HCT116 (cell line): ENCODE data around the gene RGS6. TPM values are rescaled to one million over a fixed set of nuclear protein-coding genes. Genes with fewer than 3 reads are reported as not detected.

ENCODE experiments used
- ATAC-seq: fragments of 200-7000 bp; cut with Tn5 transposase; 2 replicates; pipeline ENCODE4 v1.9.1; 2020; ENCODE audit warnings: mild to moderate bottlenecking, moderate library complexity
- BruUV-seq: library from RNA; stranded (reverse); fragments of 400-500 nt; replicated peaks from 2 replicates; lab custom pipeline; 2021; lab: Mats Ljungman, UMichigan
- CTCF ChIA-PET: fragments of 300-600 bp; sonication (Branson Sonifier 250); formaldehyde crosslinking; loops from one replicate; lab custom pipeline; 2021; ENCODE audit warnings: antibody characterized with exemption; lab: Charles Lee
- POLR2A ChIA-PET: fragments of 300-600, 350-600 bp; sonication (Branson Sonifier 250); formaldehyde crosslinking; loops from one replicate; lab custom pipeline; 2021; ENCODE audit warnings: antibody characterized with exemption; lab: Charles Lee
- RAD21 ChIA-PET, 2 experiments: fragments of 300-600 bp; sonication (Branson Sonifier 250); formaldehyde crosslinking; loops; one replicate each; lab custom pipeline; 2023; ENCODE audit warnings: low total read pairs in 2 of 2; ENCODE audit not compliant: uncharacterized antibody in 2 of 2, unreplicated experiment in 2 of 2, low non-redundant PET in 1 of 2; lab: Charles Lee
- DNase-seq: peaks from one replicate; pipeline ENCODE4 v3.0.0-alpha.2; 2010; ENCODE audit warnings: low read depth, low spot score
- H2AFZ ChIP-seq: fragments of 200-600 bp; shearing (Covaris generic), sonication (generic); 2 replicates; pipeline ENCODE4 v1.6.1; 2017; ENCODE audit warnings: low read depth, mixed run types, mixed read lengths, antibody characterized with exemption, low read length; ENCODE audit not compliant: poor library complexity, severe bottlenecking
- H3K27ac ChIP-seq: 2 replicates; pipeline ENCODE4 v1.5.1; 2012; ENCODE audit warnings: low read depth, low read length
- H3K27me3 ChIP-seq: fragments of 200-600 bp; sonication (generic); 2 replicates; pipeline ENCODE4 v1.6.1; 2016; ENCODE audit warnings: mixed run types, low read length, mixed read lengths; ENCODE audit not compliant: insufficient read depth
- H3K36me3 ChIP-seq, 2 experiments: fragments of 200-500 bp in 1 of 2; fragments of 200-600 bp in 1 of 2; sonication (Bioruptor generic) in 1 of 2; sonication (generic) in 1 of 2; 2 replicates each; pipeline versions ENCODE4 v1.5.1 to v1.6.1; 2014 to 2016; ENCODE audit warnings: low read length in 2 of 2, inconsistent platforms in 1 of 2, mixed read lengths in 1 of 2, mixed run types in 1 of 2; ENCODE audit not compliant: insufficient read depth in 2 of 2, control insufficient read depth in 1 of 2
- H3K4me1 ChIP-seq, 2 experiments: fragments of 200-600 bp in 1 of 2; sonication (generic) in 1 of 2; 2 replicates each; pipeline versions ENCODE4 v1.5.1 to v1.6.1; 2012 to 2017; ENCODE audit warnings: low read length in 2 of 2, inconsistent platforms in 1 of 2, mild to moderate bottlenecking in 1 of 2, mixed read lengths in 1 of 2, mixed run types in 1 of 2, moderate library complexity in 1 of 2; ENCODE audit not compliant: insufficient read depth in 2 of 2, control insufficient read depth in 1 of 2
- H3K4me2 ChIP-seq: fragments of 200-600 bp; sonication (generic); 2 replicates; pipeline ENCODE4 v1.6.1; 2017; ENCODE audit warnings: mixed run types, low read length, mixed read lengths
- H3K4me3 ChIP-seq, 2 experiments: fragments of 200-600 bp in 1 of 2; sonication (generic) in 1 of 2; replicated peaks in 1 of 2; 2 replicates each; pipeline ENCODE4 v1.5.1; 2011 to 2016; ENCODE audit warnings: low read length in 2 of 2, control low read depth in 1 of 2, low read depth in 1 of 2, mild to moderate bottlenecking in 1 of 2, mixed read lengths in 1 of 2, mixed run types in 1 of 2
- H3K79me2 ChIP-seq: fragments of 200-600 bp; sonication (generic); 2 replicates; pipeline ENCODE4 v1.6.1; 2017; ENCODE audit warnings: mild to moderate bottlenecking, mixed run types, low read length, moderate library complexity, mixed read lengths; ENCODE audit not compliant: insufficient read depth
- H3K9ac ChIP-seq: fragments of 200-600 bp; sonication (generic); 2 replicates; pipeline ENCODE4 v1.6.1; 2016; ENCODE audit warnings: low read length, mixed read lengths
- H3K9me2 ChIP-seq: fragments of 200-600 bp; sonication (generic), shearing (Covaris generic); 2 replicates; pipeline ENCODE4 v1.6.1; 2017; ENCODE audit warnings: mixed run types, mild to moderate bottlenecking, moderate library complexity; ENCODE audit not compliant: insufficient read depth
- H3K9me3 ChIP-seq, 2 experiments: fragments of 200-500 bp in 1 of 2; fragments of 200-600 bp in 1 of 2; sonication (Bioruptor generic) in 1 of 2; sonication (generic) in 1 of 2; 2 replicates each; pipeline ENCODE4 v1.6.1; 2014 to 2017; ENCODE audit warnings: low read length in 2 of 2, mixed read lengths in 2 of 2, inconsistent platforms in 1 of 2, low read depth in 1 of 2, mild to moderate bottlenecking in 1 of 2, mixed run types in 1 of 2, moderate library complexity in 1 of 2; ENCODE audit not compliant: control insufficient read depth in 1 of 2, insufficient read depth in 1 of 2
- H4K20me1 ChIP-seq: fragments of 200-600 bp; sonication (generic), shearing (Covaris generic); 2 replicates; pipeline ENCODE4 v1.6.1; 2017; ENCODE audit warnings: mixed run types, mild to moderate bottlenecking, moderate library complexity; ENCODE audit not compliant: insufficient read depth
- CBX3 ChIP-seq: IDR thresholded peaks from 2 replicates; pipeline ENCODE4 v1.6.1; 2012; ENCODE audit warnings: low read depth
- EGR1 ChIP-seq: IDR thresholded peaks from 2 replicates; pipeline ENCODE4 v1.6.1; 2012; ENCODE audit warnings: low read depth
- ELF1 ChIP-seq: IDR thresholded peaks from 2 replicates; pipeline ENCODE4 v1.6.1; 2012; ENCODE audit warnings: low read depth, borderline replicate concordance
- EZH2 ChIP-seq: fragments of 200-600 bp; sonication (generic); IDR thresholded peaks from 2 replicates; pipeline ENCODE4 v1.6.1; 2017; ENCODE audit warnings: antibody characterized with exemption, mixed run types
- FOSL1 ChIP-seq: IDR thresholded peaks from 2 replicates; pipeline ENCODE4 v1.6.1; 2012; ENCODE audit warnings: low read depth
- JUND ChIP-seq: IDR thresholded peaks from 2 replicates; pipeline ENCODE4 v1.6.1; 2012
- POLR2AphosphoS5 ChIP-seq: IDR thresholded peaks from 2 replicates; pipeline ENCODE4 v1.6.1; 2011; ENCODE audit warnings: mild to moderate bottlenecking, low read depth, low read length, moderate library complexity
- RAD21 ChIP-seq: IDR thresholded peaks from 2 replicates; pipeline ENCODE4 v1.6.1; 2012; ENCODE audit warnings: low read depth, mild to moderate bottlenecking
- SIN3A ChIP-seq: IDR thresholded peaks from 2 replicates; pipeline ENCODE4 v1.6.1; 2012; ENCODE audit warnings: low read depth
- SP1 ChIP-seq: IDR thresholded peaks from 2 replicates; pipeline ENCODE4 v1.6.1; 2012; ENCODE audit warnings: low read depth
- SRF ChIP-seq: IDR thresholded peaks from 2 replicates; pipeline ENCODE4 v1.6.1; 2012; ENCODE audit warnings: low read depth
- TCF7L2 ChIP-seq: IDR thresholded peaks from 2 replicates; pipeline ENCODE4 v1.7.0; 2011; ENCODE audit warnings: borderline replicate concordance, inconsistent platforms; ENCODE audit not compliant: insufficient read depth, insufficient read length; ENCODE audit errors: extremely low read depth
- YY1 ChIP-seq: IDR thresholded peaks from 2 replicates; pipeline ENCODE4 v1.6.1; 2011; ENCODE audit warnings: low read length, low read depth, moderate library complexity, mild to moderate bottlenecking; ENCODE audit not compliant: insufficient replicate concordance; ENCODE audit errors: extremely low read depth
- ZFX ChIP-seq: fragments of 450-650 bp; IDR thresholded peaks from 2 replicates; pipeline ENCODE4 v1.6.1; 2017
- intact Hi-C: fragments of 100-400 bp; cut with micrococcal nuclease; formaldehyde crosslinking; loops from 2 replicates; pipeline ENCODE4 v1.10.0; 2022
- total RNA-seq: library from RNA; stranded (reverse); gene quantifications from one replicate; pipeline ENCODE4 v1.2.1, GENCODE V29; 2021; ENCODE audit not compliant: unreplicated experiment
- TF ChIP-seq, protein P1 (sequence below): IDR thresholded peaks from 2 replicates; pipeline ENCODE4 v1.6.1; 2011; ENCODE audit warnings: mild to moderate bottlenecking, low read length, moderate library complexity; ENCODE audit not compliant: insufficient replicate concordance; ENCODE audit errors: extremely low read depth
- TF ChIP-seq, protein P2 (sequence below), 3 experiments: fragments of 200-600 bp in 1 of 3; sonication (generic) in 1 of 3; IDR thresholded peaks in 2 of 3; conservative IDR thresholded peaks in 1 of 3; 2 replicates each; pipeline ENCODE4 v1.5.1; 2012 to 2017; ENCODE audit warnings: low read depth in 2 of 3, low read length in 2 of 3, antibody characterized with exemption in 1 of 3, borderline replicate concordance in 1 of 3, control low read depth in 1 of 3, mild to moderate bottlenecking in 1 of 3, mixed read lengths in 1 of 3, mixed run types in 1 of 3, moderate library complexity in 1 of 3; ENCODE audit not compliant: insufficient read depth in 1 of 3
- TF ChIP-seq, protein P3 (sequence below): IDR thresholded peaks from 2 replicates; pipeline ENCODE4 v1.6.1; 2012
- TF ChIP-seq, protein P4 (sequence below): IDR thresholded peaks from 2 replicates; pipeline ENCODE4 v1.6.1; 2012
- TF ChIP-seq, protein P5 (sequence below): IDR thresholded peaks from 2 replicates; pipeline ENCODE4 v1.6.1; 2012; ENCODE audit warnings: low read depth

Gene RGS6
- total RNA-seq, 1 experiment from 2014 or later, result 4.7 TPM

DNA sequence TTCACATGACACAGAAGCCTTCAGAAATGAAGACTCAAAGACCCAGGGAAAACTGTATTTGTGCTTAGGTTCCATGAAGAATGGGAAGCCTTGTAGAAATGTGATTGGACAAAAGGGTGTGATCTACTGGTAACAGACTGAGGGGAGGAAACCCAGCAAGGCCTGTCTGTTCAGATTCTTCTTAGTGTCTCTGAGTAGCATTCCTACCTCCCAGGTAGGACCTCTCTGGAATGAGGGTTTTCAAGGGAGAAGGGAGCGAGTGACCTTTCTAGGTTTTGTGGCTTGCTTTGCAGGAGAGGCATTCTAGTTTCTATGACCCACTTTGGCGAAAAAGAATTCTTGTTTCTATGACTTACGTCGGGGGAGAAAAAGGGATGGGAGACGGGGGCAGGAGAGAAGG is 560.0 kb downstream of the RGS6 start:
- RAD21 ChIA-PET, result no interaction called here
- no peaks in the 10 kb centered on the region for H3K9me2 ChIP-seq
- H3K9me3 ChIP-seq, result no peaks in the 10 kb centered on the region; a peak in 2 of 4 replicates
- DNase-seq, result no peak
- no peak overlapping the region for H3K4me2 ChIP-seq
- no peak overlapping the region for H3K9ac ChIP-seq
- H2AFZ ChIP-seq, result no peak overlapping the region
- POLR2A ChIA-PET, result no interaction called here
- H3K4me1 ChIP-seq, result no peaks in the 10 kb centered on the region
- TF ChIP-seq CBX3 (no peak), RAD21 (no peak), TCF7L2 (no peak), SRF (no peak), FOSL1 (no peak), EZH2 (no peak), ELF1 (no peak), YY1 (no peak), ZFX (no peak), SP1 (no peak), SIN3A (no peak), JUND (no peak), EGR1 (no peak), POLR2AphosphoS5 (no peak)
- TF ChIP-seq, protein P1, sequence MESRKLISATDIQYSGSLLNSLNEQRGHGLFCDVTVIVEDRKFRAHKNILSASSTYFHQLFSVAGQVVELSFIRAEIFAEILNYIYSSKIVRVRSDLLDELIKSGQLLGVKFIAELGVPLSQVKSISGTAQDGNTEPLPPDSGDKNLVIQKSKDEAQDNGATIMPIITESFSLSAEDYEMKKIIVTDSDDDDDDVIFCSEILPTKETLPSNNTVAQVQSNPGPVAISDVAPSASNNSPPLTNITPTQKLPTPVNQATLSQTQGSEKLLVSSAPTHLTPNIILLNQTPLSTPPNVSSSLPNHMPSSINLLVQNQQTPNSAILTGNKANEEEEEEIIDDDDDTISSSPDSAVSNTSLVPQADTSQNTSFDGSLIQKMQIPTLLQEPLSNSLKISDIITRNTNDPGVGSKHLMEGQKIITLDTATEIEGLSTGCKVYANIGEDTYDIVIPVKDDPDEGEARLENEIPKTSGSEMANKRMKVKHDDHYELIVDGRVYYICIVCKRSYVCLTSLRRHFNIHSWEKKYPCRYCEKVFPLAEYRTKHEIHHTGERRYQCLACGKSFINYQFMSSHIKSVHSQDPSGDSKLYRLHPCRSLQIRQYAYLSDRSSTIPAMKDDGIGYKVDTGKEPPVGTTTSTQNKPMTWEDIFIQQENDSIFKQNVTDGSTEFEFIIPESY, result no peak
- TF ChIP-seq, protein P2, sequence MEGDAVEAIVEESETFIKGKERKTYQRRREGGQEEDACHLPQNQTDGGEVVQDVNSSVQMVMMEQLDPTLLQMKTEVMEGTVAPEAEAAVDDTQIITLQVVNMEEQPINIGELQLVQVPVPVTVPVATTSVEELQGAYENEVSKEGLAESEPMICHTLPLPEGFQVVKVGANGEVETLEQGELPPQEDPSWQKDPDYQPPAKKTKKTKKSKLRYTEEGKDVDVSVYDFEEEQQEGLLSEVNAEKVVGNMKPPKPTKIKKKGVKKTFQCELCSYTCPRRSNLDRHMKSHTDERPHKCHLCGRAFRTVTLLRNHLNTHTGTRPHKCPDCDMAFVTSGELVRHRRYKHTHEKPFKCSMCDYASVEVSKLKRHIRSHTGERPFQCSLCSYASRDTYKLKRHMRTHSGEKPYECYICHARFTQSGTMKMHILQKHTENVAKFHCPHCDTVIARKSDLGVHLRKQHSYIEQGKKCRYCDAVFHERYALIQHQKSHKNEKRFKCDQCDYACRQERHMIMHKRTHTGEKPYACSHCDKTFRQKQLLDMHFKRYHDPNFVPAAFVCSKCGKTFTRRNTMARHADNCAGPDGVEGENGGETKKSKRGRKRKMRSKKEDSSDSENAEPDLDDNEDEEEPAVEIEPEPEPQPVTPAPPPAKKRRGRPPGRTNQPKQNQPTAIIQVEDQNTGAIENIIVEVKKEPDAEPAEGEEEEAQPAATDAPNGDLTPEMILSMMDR (IDR thresholded peaks at IDR 0.05 in 2 of 3, conservative IDR thresholded peaks at IDR 0.05 in 1 of 3; ENCODE audit: borderline replicate concordance in 1 of 3, insufficient read depth in 1 of 3, low read depth in 2 of 3, low read length in 2 of 3), result no peak
- TF ChIP-seq, protein P3, sequence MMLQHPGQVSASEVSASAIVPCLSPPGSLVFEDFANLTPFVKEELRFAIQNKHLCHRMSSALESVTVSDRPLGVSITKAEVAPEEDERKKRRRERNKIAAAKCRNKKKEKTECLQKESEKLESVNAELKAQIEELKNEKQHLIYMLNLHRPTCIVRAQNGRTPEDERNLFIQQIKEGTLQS, result no peak
- TF ChIP-seq, protein P4, sequence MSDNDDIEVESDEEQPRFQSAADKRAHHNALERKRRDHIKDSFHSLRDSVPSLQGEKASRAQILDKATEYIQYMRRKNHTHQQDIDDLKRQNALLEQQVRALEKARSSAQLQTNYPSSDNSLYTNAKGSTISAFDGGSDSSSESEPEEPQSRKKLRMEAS, result no peak
- TF ChIP-seq, protein P5, sequence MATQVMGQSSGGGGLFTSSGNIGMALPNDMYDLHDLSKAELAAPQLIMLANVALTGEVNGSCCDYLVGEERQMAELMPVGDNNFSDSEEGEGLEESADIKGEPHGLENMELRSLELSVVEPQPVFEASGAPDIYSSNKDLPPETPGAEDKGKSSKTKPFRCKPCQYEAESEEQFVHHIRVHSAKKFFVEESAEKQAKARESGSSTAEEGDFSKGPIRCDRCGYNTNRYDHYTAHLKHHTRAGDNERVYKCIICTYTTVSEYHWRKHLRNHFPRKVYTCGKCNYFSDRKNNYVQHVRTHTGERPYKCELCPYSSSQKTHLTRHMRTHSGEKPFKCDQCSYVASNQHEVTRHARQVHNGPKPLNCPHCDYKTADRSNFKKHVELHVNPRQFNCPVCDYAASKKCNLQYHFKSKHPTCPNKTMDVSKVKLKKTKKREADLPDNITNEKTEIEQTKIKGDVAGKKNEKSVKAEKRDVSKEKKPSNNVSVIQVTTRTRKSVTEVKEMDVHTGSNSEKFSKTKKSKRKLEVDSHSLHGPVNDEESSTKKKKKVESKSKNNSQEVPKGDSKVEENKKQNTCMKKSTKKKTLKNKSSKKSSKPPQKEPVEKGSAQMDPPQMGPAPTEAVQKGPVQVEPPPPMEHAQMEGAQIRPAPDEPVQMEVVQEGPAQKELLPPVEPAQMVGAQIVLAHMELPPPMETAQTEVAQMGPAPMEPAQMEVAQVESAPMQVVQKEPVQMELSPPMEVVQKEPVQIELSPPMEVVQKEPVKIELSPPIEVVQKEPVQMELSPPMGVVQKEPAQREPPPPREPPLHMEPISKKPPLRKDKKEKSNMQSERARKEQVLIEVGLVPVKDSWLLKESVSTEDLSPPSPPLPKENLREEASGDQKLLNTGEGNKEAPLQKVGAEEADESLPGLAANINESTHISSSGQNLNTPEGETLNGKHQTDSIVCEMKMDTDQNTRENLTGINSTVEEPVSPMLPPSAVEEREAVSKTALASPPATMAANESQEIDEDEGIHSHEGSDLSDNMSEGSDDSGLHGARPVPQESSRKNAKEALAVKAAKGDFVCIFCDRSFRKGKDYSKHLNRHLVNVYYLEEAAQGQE, result no peak
- no peaks in the 10 kb centered on the region; a peak in 1 of 4 replicates for H3K36me3 ChIP-seq
- H3K27me3 ChIP-seq, result no peaks in the 10 kb centered on the region
- H4K20me1 ChIP-seq, result no peaks in the 10 kb centered on the region
- intact Hi-C loops, result no loop called here
- no peak overlapping the region for H3K27ac ChIP-seq
- no TSS peak for BruUV-seq
- H3K4me3 ChIP-seq, result no peak overlapping the region
- no peaks in the 10 kb centered on the region for H3K79me2 ChIP-seq
- no peak for ATAC-seq
- CTCF ChIA-PET, result no interaction called here
